ENCODE data around the gene MT2A.
"Not testable (repeated sequence)": the region's sequence is repeated elsewhere in the genome, so short reads cannot be mapped to it uniquely, and the experiment has no call there.

The MT2A gene

DNA sequence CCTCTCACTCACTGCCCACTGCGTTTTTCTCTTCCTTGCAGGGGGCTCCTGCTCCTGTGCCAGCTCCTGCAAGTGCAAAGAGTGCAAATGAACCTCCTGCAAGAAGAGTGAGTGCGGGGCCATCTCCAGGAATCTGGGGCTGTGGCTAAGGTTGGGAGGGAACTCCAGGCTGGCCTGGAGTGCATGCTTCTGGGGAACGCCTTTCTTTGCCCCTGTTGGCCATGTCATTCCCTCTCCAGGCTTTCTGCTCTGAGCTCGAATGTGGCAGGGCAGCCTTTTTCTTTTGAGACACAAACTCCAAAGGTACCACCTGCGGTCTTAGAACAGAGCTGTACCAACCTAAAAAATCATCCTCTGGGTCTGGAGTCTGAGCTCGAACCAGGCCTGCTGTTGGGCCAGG, 9.8 kb downstream of the MT2A start:
- H3K4me3 ChIP-seq (ENCODE audit: low read depth, low read length): no peak overlapping the region
- TF ChIP-seq CTCF (IDR thresholded peaks at IDR 0.05; ENCODE audit: insufficient read depth, low read depth, low read length, missing control alignments): no peak
- no peak for DNase-seq (ENCODE audit: low read depth)

- H3K4me3 ChIP-seq (ENCODE audit: low read depth, low read length): no peak overlapping the region
- no peak for TF ChIP-seq CTCF (IDR thresholded peaks at IDR 0.05; ENCODE audit: insufficient read depth, low read depth, low read length, missing control alignments)
- DNase-seq (ENCODE audit: low read depth): no peak
Measured at GRCh38 chr16:56620339-56620897, 12.0 kb downstream of the MT2A start.

DNA sequence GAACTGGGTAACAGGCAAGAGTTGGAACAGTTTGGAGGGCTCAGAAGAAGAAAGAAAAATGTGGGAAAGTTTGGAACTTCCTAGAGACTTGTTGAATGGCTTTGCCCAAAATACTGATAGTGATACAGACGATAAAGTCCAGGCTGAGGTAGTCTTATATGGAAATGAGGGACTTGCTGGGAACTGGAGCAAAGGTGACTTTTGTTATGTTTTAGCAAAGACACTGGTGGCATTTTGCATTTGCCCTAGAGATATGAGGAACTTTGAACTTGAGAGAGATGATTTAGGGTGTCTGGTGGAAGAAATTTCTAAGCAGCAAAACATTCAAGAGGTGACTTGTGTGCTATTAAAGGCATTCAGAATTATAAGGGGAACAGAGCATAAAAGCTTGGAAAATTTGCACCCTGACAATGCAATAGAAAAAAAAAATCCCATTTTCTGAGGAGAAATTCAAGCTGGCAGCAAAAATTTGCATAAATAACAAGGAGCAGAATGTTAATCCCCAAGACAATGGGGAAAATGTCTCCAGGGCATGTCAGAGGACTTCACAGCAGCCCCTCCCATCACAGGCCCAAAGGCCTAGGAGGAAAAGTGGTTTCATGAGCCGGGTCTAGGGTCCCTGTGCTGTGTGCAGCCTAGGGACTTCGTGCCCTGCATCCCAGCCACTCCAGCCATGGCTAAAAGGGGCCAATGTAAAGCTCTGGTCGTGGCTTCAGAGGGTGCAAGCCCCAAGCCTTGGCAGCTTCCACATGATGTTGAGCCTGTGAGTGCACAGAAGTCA, 13.5 kb downstream of the MT2A start:
- not testable (repeated sequence) for DNase-seq (ENCODE audit: low read depth); H3K4me3 ChIP-seq (ENCODE audit: low read depth, low read length)

GRCh38 chr16:56623184-56623583, 14.8 kb downstream of the MT2A start:
- not testable (repeated sequence) for H3K4me3 ChIP-seq (ENCODE audit: low read depth, low read length); DNase-seq (ENCODE audit: low read depth)

DNA sequence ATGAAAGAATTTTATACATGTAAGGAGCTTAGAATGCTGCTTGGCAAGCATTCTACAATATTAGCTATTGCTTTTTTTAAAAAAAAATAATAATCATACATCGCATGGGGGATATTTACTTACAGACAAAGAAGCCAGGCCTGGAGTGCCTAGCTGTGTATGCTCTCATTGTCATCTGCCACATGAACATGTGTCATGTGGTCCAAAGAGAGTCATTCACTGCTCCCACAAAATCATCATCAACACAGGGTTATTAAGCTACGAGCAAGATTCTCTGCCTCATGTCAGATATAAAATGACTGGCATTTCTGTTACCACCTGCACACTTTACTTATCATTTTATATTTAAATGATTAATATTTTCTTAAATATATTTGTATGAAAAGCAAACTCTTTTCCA, 15.3 kb downstream of the MT2A start:
- TF ChIP-seq CTCF (IDR thresholded peaks at IDR 0.05; ENCODE audit: insufficient read depth, low read depth, low read length, missing control alignments): no peak

DNA sequence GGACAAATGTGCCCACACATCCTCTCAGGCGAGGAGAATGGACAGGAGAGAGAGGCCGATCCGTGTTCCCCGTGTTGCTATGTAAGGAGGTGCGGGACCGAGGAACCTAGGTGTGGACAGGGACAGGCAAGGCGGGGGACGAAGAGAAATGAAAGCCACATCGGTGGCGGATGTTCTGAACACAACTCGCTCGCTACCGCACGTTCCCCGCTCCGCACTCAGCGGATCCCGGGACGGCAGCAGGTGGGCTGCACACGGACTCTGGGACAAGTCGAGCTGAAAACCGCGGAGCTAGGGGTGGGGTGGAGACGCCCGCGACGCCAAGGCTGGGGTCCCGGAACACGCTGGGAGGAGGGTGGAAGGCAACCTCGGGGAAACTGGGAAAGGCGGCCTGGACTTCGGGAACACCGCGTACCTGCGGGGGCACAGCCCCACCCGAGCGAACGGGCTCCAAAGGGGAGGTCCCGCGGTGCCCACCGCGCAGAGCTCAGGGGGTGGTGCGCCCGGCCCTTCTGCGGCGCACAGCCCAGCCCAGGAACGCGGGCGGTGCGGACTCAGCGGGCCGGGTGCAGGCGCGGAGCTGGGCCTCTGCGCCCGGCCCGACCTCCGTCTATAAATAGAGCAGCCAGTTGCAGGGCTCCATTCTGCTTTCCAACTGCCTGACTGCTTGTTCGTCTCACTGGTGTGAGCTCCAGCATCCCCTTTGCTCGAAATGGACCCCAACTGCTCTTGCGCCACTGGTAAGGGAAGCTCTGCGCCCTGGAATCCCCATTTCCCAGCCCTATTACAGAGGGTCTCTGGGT, 17.0 kb downstream of the MT2A start, which contains the start of gene MT1E:
MT1E (plus strand) TSS at position 642 of the 803 bp plus-strand sequence; CDS start at position 713, 71 bp downstream.
- TF ChIP-seq CTCF (IDR thresholded peaks at IDR 0.05; ENCODE audit: insufficient read depth, low read depth, low read length, missing control alignments): no peak
- no peak within 1 kb of the TSS for H3K4me3 ChIP-seq (ENCODE audit: low read depth, low read length)
- DNase-seq (ENCODE audit: low read depth): peak; percentile 41

More for the DNA sequence above, 15.3 kb downstream of the MT2A start:
- H3K4me3 ChIP-seq (ENCODE audit: low read depth, low read length): no peak overlapping the region
- no peak for DNase-seq (ENCODE audit: low read depth)

DNA sequence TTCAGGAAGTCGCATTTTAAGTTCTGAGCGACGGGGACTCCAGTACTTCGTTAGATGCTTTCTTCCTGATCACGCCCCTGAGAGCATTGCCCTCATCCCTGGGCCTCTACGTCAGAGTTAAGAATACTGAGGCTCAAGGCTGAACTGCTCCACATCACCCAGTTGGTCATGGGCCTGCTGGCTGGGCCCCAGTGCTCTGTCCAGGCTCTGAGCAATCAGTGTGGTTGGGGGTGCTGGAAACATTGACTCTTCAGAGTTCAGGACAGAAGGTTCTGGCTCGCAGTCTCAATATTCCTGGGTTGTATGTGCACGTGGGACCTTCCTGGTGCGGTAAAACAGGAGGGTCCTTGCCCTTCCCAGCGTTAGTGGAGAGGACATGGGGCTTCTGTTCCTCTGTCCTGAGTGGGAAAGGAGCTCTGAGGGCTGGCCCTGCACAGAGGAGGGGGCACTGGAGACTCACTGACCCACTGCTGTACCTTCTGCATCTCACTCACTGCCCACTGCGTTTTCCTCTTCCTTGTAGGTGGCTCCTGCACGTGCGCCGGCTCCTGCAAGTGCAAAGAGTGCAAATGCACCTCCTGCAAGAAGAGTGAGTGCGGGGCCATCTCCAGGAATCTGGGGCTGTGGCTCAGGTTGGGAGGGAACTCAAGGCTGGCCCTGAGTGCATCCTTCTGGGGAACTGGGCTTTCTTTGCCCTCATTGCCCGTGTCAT, 17.7 kb downstream of the MT2A start:
- DNase-seq (ENCODE audit: low read depth): no peak
- H3K4me3 ChIP-seq (ENCODE audit: low read depth, low read length): no peak overlapping the region

More for the DNA sequence above, 17.7 kb downstream of the MT2A start:
- no peak for TF ChIP-seq CTCF (IDR thresholded peaks at IDR 0.05; ENCODE audit: insufficient read depth, low read depth, low read length, missing control alignments)
